Activated CD4-positive, alpha-beta T cell treated with anti-CD3 and anti-CD28 coated beads for 4 hours (primary cell): ENCODE results near the gene SCAPER.

Source experiments
- DNase-seq, 2 donors: peaks; one replicate each; pipeline ENCODE4 v3.0.0-alpha.2; 2020

SCAPER gene

GRCh38 chr15:76905013-76905839 is at the start of gene SCAPER:
TSS of gene SCAPER (minus strand) at chr15:76905340. CDS start at chr15:76883817, 21,523 bp downstream.
- DNase-seq = peak; percentile 89 to 90

- DNase-seq = no peak
These were observed 49.6 kb upstream of the SCAPER start for GRCh38 chr15:76954744-76955143.

GRCh38 chr15:76953913-76954312 is 48.8 kb upstream of the SCAPER start:
- no peak for DNase-seq

GRCh38 chr15:76951220-76951619 is 46.1 kb upstream of the SCAPER start:
- DNase-seq = no peak

GRCh38 chr15:76947454-76947853 is 42.3 kb upstream of the SCAPER start:
- DNase-seq = no peak

GRCh38 chr15:76945494-76946093 is 40.5 kb upstream of the SCAPER start:
- no peak for DNase-seq

GRCh38 chr15:76942331-76942730 is 37.2 kb upstream of the SCAPER start:
- DNase-seq = no peak

- DNase-seq = no peak
These were observed 36.5 kb upstream of the SCAPER start for GRCh38 chr15:76941636-76942035.

GRCh38 chr15:76939715-76940114 is 34.6 kb upstream of the SCAPER start:
- DNase-seq = no peak

- DNase-seq = no peak
These were observed 33.6 kb upstream of the SCAPER start for GRCh38 chr15:76938752-76939151.

- DNase-seq = no peak
These were observed 31.5 kb upstream of the SCAPER start for GRCh38 chr15:76936671-76937070.

GRCh38 chr15:76935620-76936019 is 30.5 kb upstream of the SCAPER start:
- DNase-seq = no peak

- DNase-seq = no peak
These were observed 27.2 kb upstream of the SCAPER start for GRCh38 chr15:76932135-76932966.

- DNase-seq = peak; percentile 86 to 90
These were observed 26.4 kb upstream of the SCAPER start, which contains the start of gene RCN2 for GRCh38 chr15:76931397-76932134. TSS of gene RCN2 (plus strand) at chr15:76931749. CDS start at chr15:76931842, 93 bp downstream.

GRCh38 chr15:76930831-76931396 is 25.8 kb upstream of the SCAPER start:
- no peak for DNase-seq

GRCh38 chr15:76929011-76929760 is 24.0 kb upstream of the SCAPER start:
- DNase-seq = no peak

- no peak for DNase-seq
These were observed 23.1 kb upstream of the SCAPER start for GRCh38 chr15:76928201-76928600.

- DNase-seq = no peak
These were observed 11.2 kb upstream of the SCAPER start for GRCh38 chr15:76916369-76916768.

- no peak for DNase-seq
These were observed 8.6 kb upstream of the SCAPER start for GRCh38 chr15:76913737-76914136.

GRCh38 chr15:76912430-76912829 is 7.3 kb upstream of the SCAPER start:
- no peak for DNase-seq

- DNase-seq = no peak
These were observed 715 bp upstream of the SCAPER start for GRCh38 chr15:76905855-76906254.
